Fibroblast of peridontal ligament (primary cell): ENCODE measurements around the gene DERL2.

ENCODE experiments used
- DNase-seq: peaks from one replicate; pipeline ENCODE4 v3.0.0-alpha.2; 2010; ENCODE audit errors: extremely low read depth

DERL2 gene

DNA sequence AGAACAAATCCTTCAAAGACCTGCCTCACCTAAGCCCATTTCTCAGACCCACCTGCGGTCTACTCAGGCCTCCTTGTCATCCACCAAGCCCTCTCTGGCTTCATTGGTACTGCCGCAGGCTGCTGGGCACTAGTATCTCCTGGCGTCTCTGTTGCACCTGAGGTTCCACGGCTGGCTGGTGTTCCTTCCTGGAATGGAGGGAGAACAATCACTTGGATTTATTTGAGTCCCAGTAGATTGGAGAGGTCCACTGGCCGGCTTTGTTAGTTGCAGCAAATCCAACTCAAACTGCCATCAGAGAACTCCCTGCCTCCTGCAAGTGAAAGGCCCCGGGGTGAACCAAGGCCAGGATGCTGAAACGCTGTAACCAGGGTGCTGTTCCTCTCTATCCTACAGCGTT, 15.7 kb upstream of the DERL2 start:
- no peak for DNase-seq

DNA sequence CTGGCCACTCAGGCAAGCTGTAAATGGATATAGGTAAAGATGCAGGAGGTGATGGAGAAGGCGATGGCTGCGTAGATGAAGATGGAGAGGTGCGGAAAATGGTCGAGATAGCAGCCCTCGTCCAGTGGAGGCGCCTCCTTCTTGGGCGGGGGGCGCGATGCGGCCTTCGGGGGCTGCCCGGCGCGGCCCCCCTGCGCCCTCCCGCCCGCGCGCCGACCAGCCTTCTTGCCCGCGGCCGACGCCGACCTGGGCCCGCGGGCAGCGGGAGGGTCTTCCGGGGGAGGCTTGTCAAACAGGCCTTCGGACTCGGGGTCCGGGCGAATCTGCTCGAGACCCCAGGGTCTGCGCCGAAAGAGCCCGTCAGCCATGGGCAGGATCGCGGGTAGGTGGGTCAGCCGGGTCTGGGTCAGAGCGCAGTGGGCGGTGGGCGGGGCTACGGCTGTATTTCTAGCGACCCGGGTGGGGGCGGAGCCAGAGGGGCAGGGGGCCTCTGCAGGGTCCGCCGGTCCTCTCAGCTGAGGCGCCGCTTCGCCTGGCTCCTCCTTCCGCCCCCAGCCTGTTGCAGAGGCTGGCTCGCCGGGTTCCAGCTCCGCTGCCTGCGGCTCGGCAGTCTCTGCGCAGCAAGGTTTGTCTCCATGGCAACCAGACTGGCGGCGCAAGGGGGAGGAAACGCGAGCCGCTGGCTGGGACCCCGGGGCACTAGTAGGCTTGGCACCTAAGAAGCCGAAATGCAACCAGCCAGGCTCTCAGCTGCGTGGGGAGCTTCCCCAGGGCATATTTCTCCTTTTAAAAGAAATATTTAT, 14.8 kb upstream of the DERL2 start:
- DNase-seq = peak; percentile 87

DNA sequence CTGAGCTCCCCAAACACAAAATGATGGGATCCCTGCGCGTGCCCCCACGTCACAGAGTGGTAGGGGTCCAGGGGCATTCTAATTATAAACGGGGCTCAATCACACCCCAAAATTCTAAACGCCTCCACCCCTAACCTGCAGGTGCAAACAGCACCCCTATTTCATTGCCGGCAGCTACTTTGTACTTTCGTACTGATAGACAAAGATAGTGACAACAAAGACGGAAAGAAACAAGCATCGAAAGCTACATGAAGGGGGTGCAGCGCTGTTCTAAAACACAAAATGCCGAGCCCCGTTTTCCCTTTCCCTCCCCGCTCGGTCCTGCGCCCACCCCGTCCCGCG, 14.2 kb upstream of the DERL2 start:
- DNase-seq = peak; percentile 18

DNA sequence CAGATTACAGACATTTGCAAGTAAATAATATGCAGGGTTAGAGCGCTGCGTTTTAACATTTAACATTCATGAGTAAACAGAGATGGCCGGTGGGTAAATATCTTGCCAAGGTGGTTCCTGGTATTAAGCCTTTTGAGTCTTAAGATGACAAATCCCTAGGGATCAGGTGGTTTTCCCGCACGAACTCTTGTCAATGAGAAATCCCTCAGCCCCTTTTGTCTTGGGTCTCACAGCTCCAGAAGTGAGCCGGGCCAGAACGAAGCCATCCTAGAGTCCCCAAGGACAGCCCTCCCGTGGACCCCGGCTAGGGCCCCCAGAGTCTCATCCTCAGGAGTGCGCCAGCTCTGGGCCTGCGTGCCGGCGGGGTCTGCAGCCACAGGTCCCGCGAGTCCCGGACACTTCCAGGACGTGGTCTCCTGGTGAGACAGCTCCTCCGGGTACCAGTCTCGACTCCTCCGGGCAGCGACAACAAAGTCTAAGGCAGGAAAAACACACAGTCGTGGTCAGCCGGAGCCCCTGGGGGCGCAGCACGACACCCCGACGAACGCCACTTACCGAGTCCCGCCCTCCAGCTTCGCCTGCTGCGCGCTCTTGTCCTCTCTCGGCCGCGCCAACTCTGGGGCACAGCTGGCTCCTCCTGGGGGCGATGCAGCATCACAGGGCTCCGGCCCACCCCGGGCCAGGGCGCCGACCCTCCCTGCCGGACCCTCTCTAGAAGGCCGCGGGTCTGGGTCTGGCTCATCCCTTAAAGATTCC, 13.7 kb upstream of the DERL2 start:
- peak; percentile 20 for DNase-seq

DNA sequence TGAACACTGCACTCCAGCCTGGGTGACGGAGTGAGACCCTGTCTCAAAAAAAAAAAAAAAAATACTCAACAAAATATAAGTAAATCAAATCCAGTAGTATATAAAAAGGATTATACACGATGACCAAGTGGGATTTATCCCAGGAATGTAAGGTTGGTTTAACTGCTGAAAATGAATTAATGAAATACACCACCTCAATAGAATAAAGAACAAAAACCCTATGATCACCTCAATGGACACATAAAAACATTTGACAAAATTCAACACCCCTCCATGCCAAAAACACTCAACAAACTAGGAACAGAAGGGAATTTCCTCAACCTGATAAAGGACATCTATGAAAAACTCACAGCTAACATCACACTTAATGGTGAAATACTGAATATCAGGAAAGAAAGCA, 7.0 kb upstream of the DERL2 start:
- DNase-seq = no peak

DNA sequence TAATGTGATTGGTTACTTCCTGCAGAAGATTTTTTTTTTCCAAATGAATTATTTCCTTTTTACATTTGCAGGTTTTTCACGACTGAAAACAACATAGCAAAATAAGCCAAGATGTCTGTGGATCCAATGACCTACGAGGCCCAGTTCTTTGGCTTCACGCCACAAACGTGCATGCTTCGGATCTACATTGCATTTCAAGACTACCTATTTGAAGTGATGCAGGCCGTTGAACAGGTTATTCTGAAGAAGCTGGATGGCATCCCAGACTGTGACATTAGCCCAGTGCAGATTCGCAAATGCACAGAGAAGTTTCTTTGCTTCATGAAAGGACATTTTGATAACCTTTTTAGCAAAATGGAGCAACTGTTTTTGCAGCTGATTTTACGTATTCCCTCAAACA, 2.8 kb upstream of the DERL2 start:
- no peak for DNase-seq

DNA sequence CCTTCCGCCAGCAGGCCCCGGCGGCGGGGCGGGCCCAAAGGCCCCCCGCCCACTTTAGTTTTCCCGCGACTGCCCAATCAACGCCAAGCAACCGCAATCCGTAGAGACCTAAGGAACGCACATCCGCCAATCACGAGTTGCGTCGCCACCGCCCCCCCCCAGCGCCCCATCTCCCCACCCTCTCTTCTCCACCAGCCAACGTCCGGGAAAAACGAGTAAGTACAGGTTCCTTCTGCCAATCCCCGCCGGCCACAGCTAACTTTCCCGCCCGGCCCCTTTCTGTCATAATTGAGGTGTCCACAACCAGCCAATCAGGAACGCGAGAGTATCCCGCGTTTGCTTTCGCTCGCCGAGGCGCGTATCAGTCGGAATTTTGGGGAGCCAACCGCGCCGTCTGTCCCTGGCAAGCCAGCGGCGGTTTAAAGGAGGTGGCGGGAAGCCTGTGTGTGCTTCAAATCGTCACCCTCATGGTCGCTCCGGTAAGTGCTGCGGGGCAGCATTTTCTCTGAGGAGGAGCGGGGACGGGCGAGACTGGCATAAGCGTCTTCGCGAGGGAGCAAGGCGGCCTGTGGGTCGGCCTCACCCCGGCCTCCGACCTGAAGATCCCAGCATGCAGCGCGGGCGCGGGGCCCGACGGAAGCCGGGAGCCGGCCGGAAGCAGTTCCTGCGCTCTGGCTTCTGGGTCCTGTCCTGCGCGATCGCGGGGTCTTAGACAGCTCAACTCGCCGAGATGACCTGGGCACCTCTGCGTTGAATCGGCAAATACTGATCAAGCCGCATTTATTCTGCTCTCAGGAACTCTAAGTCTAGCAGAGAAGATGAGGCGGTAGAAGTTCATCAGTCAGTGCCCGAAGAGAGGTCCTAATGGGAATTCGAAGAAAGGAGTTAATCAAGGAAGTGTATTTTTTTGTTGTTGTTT, 487 bp upstream of the DERL2 start, which contains the start of gene MIS12:
TSS of gene MIS12 (plus strand) at position 361 of the 919 bp plus-strand sequence. CDS start 2,297 bp downstream, outside the sequence.
- peak; percentile 99 for DNase-seq

DNA sequence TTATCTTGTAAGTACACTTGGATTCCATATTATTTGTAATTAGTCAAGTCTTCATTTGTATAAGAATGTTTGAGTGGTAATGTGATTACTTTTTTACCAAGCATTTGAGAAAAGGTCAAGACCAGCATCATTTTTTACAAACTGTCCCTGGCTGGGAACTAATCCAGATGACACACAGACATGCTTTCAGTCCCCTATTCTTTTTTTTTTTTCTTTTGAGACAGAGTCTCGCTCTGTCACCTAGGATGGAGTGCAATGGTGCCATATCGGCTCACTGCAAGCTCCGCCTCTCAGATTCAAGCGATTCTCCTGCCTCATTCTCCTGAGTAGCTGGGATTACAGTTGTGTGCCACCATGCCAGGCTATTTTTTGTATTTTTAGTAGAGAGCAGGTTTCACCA, 4.5 kb downstream of the DERL2 start:
- DNase-seq = no peak

DNA sequence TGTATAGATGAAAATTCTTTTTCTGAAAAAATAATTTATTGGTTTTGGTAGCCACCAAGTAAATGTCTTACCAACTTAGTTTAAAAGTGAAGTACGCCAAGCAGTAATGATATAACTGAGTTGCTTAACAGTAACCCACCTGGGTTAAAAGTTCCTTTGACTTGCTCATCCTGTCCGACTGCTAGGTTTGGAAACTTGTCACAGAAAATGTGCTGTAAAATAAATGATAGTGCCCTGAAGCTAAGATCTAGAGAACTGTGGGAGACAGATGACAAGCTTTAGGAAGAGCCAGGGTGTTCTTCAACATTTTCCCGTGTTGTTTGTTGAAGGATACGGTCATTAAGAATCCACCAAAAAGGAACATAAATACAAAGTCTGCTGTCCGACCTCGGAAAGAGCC, 5.0 kb downstream of the DERL2 start:
- DNase-seq = no peak

DNA sequence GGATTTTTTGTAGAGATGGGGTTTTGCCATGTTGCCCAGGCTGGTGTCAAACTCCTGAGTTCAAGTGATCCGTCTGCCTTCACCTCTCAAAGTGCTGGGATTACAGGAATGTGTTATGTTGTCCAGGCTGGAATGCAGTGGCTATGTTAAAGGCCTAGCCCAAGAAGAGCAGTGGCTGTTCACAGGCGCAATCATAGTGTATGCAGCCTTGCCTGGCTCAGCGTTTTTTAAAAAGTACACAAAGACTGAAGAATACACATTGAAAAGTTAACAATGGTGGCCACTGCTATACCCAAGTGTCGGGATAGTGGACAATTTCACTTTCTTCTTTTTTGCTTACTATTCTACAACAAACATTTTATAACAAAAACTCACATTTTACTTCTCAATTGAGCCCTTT, 7.0 kb downstream of the DERL2 start:
- DNase-seq = no peak

DNA sequence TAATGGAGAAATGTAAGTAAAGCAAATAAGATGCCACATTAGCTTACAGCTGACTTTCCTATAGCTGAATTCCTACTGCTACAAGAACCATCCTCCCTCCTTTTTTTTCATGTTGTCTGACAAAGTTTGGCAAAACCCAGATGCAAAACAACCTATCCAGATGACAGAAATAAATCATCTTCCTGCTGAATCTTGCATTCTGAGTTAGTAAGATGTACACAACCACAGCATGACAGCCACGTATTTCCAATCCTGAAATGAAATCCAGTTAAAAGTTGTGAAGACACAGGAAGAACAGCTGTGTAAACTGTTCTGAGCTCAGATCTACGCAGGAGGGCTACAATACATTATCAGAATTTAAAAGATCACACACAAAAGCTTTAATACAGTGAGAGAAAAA, 12.1 kb downstream of the DERL2 start:
- DNase-seq = no peak

DNA sequence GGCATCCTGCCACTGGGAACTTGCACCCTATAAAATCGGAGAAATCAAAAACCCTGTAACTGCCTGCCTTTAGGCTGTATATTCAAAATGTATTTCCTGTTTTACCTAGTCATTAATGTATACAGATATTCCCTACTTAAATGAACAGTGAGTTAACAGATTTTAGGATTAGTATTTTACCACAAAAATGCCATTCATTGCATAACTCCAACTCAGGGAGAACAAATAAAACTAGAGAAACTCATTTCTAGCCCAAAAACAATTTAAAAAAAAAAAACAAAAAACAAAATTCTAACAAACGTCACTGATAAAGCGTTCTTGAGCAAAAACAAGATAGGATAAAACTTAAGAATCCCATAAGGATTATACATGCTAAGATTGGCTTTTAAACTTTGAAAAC, 13.5 kb downstream of the DERL2 start:
- DNase-seq = no peak

DNA sequence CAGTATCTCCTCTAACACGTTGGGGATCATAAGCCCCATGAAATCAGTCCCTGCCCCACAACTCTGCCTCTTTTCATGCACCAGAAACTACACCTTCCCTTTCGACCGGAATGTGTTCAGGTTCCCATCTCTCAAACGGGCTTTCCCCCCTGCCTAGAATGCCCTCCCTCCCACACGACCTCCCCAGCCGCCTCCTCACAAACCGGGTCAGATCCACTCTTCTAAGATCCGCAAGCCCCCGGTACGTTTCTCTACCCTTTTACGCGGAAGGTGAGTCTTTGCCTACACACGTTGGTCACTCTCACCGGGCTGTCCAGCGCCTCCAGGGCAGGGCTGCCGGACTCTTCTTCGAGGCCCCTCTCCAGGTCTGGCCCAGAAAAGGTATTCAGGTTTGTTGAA, 17.9 kb downstream of the DERL2 start:
- DNase-seq = no peak

DNA sequence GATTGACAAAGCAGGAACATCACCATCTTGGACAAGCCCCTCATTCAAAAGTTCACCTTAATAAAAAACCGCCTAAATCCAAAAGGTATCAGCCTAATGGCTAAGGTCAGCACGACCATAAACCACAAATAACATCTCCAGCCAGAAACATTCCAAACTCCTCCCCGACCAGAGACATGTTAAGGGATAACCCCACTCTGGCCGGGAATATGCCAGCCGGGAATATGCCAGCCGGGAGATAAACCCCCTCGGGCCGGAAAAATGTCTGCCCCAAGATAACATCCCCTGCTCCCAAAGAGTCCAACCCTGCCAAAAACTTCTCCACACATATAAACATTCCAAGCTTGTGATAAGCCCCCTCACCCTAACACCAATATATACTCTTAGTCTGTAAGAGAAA, 18.6 kb downstream of the DERL2 start:
- no peak for DNase-seq

DNA sequence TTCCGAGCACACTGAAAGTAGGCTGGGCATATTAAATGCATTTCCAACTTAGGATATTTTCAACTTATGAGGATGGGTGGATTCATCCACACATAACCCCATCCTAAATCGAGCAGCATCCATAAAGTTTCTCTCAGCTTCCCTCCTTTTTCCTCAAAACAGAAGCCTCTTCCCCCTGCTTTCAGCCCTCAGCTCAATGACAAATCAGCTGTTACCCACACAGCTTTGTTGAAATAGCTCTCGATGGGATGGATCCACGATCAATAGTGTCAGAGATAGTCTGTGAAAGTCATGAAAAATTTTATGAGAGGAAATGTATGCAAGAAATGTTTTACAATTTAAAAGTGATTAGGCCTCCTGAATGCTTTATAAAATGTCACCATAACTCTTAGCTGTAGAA, 19.7 kb downstream of the DERL2 start:
- DNase-seq = no peak

DNA sequence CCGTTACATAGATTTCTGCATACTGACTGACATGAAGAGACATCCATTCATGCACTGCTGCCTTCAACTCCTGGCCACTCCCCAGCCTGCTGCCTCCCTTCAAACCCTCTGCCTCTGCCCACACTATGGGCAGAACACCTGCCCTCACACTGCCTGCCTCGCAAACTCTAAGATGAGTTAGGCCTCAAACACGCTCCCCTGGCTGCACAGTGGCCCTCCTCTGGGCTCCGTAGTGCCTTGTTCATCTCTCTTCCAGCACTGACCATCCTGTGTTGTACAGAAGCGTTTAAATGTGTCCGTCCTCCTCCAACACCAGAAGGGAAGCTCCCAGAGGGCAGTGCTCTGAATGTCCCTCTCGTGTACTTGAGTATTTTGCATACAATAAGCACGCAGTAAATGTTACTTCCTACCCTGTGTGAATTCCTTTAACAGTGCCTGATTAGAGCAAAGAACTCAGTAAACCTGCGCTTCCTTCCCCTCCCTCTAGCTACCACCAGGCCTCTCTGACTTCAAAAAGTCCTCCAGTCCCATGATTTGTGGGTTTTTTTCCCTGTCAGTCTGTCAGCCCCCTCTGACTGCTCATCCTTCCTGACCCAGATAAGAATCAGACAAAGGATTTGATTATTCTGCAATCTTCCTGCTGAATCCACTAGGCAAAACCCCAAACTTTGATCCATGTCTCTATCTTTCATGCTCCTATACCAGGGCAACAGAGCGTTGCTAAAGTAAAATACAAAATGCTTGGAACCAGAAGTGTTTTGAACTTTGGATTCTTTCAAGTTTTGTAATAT, 21.1 kb downstream of the DERL2 start:
- no peak for DNase-seq

DNA sequence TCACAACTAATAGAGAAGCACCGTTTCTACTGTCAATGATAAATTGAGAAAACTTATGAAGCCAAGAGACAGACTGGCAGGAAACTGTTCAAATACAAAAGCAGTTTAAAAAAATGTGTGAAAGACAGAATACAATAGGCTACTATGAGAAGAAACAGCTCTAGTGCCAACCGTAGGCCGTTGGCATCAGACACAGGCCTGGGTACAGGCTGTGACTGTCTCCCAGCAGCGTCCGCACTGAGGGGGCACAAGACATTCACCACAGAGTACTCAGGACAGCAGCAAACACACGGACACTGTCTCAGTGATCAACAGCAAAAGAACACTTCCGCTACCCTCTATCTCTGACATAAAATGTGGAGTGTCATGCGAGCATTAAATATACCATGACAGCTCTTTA, 39.2 kb downstream of the DERL2 start:
- DNase-seq = no peak

DNA sequence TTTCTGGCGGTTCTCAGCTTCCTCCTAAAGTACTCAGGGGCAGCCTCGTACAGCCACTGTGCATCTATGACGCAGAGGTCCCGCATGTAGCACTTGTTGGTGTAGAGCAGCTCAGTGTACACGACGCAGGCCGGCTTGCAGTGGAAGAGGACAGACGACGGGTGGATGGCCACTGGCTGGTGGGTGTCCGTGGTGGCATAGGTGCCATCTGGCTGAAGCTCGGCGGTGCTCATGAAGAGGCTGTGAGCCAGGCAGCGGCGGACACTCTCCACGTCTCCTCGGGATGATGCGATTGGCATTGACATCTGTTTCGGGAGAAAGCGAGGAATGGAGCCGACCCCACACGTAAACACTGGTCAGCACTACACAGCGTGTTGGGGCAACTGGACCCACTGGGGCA, 41.8 kb downstream of the DERL2 start:
- no peak for DNase-seq

DNA sequence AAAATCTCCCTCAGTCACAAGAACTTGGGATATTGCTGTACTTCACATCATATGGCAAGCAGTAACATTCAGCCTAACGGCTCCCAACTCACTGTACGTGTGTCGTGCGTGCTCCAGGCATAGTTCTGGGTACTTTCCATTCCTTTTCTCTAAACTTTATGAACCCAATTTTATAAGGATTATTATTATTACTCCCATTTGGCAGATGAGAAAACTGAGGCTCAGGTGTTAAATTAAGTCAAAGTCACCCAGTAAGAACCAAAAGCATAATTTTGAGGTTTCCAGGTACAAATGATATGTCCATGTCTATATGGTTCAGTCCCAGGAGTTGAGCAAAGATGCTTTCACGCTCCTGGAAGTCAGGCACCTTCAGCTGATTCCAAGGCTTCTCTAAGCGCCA, 42.2 kb downstream of the DERL2 start:
- no peak for DNase-seq

DNA sequence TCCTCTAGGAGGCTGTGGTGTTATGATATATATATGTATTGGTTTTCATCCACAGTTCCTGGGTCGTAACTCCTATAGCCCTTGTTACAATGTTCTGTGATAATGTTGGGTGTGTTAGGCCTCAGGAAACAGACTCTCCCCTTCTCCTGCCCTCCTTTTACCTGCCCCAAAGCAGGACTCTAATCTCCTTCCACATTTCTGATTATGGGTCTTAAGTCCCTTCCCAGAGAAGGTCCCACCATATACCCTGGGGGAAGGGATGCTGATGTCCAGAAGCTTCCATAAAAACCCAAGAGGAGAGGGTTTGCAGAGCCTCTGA, 46.6 kb downstream of the DERL2 start:
- no peak for DNase-seq

DNA sequence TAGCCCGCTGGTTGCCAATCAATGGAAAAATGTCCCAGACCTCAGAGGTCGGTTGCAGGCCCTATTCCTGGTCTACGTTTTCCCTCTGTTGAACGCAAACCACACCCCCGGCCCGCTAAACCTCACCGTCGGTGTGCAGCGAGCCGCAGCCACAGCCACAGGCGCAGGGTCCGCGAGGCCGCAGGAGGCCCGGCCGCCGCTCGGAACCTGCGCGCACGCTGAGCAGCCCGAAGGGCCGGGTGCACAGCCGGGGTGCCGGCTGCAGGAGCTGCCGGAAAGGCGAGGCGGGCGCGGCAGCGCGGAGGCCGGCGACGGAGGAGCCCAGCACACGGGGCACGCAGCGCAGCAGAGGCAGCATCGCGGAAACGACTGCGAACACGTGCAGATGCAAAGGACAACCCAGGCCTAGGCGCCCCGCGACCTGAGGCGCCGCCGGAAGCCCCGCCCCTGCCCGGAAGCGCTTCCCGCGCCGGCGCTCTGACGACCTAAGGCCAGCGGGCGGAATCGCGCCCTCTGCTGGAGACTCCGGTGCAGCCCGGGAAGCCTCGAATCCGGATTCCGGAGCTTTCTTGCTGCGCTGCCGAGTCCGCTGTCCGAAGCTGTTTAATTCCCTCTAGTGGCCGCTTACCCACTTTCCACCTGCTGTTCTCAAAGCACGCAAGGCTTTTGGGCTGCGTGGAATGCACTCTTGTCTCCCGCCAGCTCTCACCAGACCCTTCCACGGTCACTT, 47.1 kb downstream of the DERL2 start, which contains the start of gene C1QBP:
TSS of gene C1QBP (minus strand) at position 440 of the 730 bp plus-strand sequence. CDS start at position 358, 82 bp downstream.
- DNase-seq = peak; percentile 92
